DOHH2 (cell line): ENCODE data around the gene SCNN1B.
"Not testable (repeated sequence)": the region's sequence is repeated elsewhere in the genome, so short reads cannot be mapped to it uniquely, and the experiment has no call there.

Source experiments
- CTCF ChIP-seq: fragments of 200-600 bp; sonication (generic); IDR thresholded peaks from one replicate; pipeline ENCODE4 v1.5.1; 2014; ENCODE audit warnings: antibody characterized with exemption, mild to moderate bottlenecking, low read depth, low read length; ENCODE audit not compliant: poor library complexity, severe bottlenecking
- EZH2phosphoT487 ChIP-seq: fragments of 200-600 bp; sonication (generic); IDR thresholded peaks from 2 replicates; pipeline ENCODE4 v1.6.1; 2017; ENCODE audit warnings: borderline replicate concordance, mild to moderate bottlenecking, antibody characterized with exemption, low read length, moderate library complexity, mixed read lengths

GRCh38 chr16:23389936-23390335 is 87.8 kb downstream of the SCNN1B start:
- TF ChIP-seq CTCF, EZH2phosphoT487: not testable (repeated sequence)
